ENCODE measurements around the gene SPG11. TPM values are rescaled to one million over a fixed set of nuclear protein-coding genes. Genes with fewer than 3 reads are reported as not detected.

SPG11 gene
- total and polyA plus RNA-seq, 4 donors: 17.3 to 65.3 (median 31.3) TPM

GRCh38 chr15:44712346-44713005 lies 49.0 kb upstream of the SPG11 start:
- Histone ChIP-seq H3K4me1 (ENCODE audit: control insufficient read depth in 4 of 4, insufficient read depth in 4 of 4, low read length in 3 of 4) (peaks cover 0 to 23% (median 10%) of the 10 kb centered on the region in 4 donors), H3K9ac (ENCODE audit: low read depth in 1 of 2, low read length in 2 of 2) (peak overlapping the region; percentile 74 to 98), H3K36me3 (ENCODE audit: control insufficient read depth in 4 of 4, insufficient read depth in 3 of 4, low read depth in 1 of 4, low read length in 3 of 4) (peaks cover 6 to 25% (median 25%) of the 10 kb centered on the region in 4 donors), H3K9me3 (ENCODE audit: control insufficient read depth in 4 of 4, low read length in 3 of 4) (no peaks in the 10 kb centered on the region), H3K4me3 (ENCODE audit: low read depth in 1 of 3, low read length in 3 of 3) (peak overlapping the region; percentile 56 to 93 (median 88)), H3K27me3 (ENCODE audit: control insufficient read depth in 4 of 4, insufficient read depth in 4 of 4, low read length in 3 of 4) (no peaks in the 10 kb centered on the region), H3K27ac (ENCODE audit: low read depth in 1 of 2, low read length in 2 of 2) (peak overlapping the region; percentile 99)
- 5% methylated on average over 24 of the region's 24 CpGs for WGBS
- peak; percentile 64 for DNase-seq (ENCODE audit: low spot score)
- TF ChIP-seq RXRA (IDR thresholded peaks at IDR 0.05): peak in 1 of 2 donors; percentile 18
- no peak for TF ChIP-seq GABPA (IDR thresholded peaks at IDR 0.05 in 1 of 2, conservative IDR thresholded peaks at IDR 0.05 in 1 of 2)
- TF ChIP-seq YY1 (IDR thresholded peaks at IDR 0.05): peak; percentile 58
- TF ChIP-seq FOXA2 (IDR thresholded peaks at IDR 0.05): no peak
- peak in 1 of 2 donors; percentile 18 for TF ChIP-seq RAD21 (IDR thresholded peaks at IDR 0.05)
- peak; percentile 43 for TF ChIP-seq MAX (IDR thresholded peaks at IDR 0.05)
- peak; percentile 20 for TF ChIP-seq TAF1 (conservative IDR thresholded peaks at IDR 0.05)

DNA sequence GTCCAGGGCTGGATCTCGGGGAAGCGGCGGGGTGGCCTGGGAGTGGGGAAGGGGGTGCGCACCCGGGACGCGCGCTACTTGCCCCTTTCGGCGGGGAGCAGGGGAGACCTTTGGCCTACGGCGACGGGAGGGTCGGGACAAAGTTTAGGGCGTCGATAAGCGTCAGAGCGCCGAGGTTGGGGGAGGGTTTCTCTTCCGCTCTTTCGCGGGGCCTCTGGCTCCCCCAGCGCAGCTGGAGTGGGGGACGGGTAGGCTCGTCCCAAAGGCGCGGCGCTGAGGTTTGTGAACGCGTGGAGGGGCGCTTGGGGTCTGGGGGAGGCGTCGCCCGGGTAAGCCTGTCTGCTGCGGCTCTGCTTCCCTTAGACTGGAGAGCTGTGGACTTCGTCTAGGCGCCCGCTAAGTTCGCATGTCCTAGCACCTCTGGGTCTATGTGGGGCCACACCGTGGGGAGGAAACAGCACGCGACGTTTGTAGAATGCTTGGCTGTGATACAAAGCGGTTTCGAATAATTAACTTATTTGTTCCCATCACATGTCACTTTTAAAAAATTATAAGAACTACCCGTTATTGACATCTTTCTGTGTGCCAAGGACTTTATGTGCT lies 48.4 kb upstream of the SPG11 start:
- peak; percentile 60 for DNase-seq (ENCODE audit: low spot score)
- Histone ChIP-seq H3K9ac (ENCODE audit: low read depth in 1 of 2, low read length in 2 of 2) (peak overlapping the region; percentile 74 to 98), H3K9me3 (ENCODE audit: control insufficient read depth in 4 of 4, low read length in 3 of 4) (no peaks in the 10 kb centered on the region), H3K4me3 (ENCODE audit: low read depth in 1 of 3, low read length in 3 of 3) (peak overlapping the region; percentile 56 to 93 (median 88)), H3K27me3 (ENCODE audit: control insufficient read depth in 4 of 4, insufficient read depth in 4 of 4, low read length in 3 of 4) (no peaks in the 10 kb centered on the region), H3K27ac (ENCODE audit: low read depth in 1 of 2, low read length in 2 of 2) (peak overlapping the region; percentile 99), H3K4me1 (ENCODE audit: control insufficient read depth in 4 of 4, insufficient read depth in 4 of 4, low read length in 3 of 4) (peaks cover 0 to 23% (median 10%) of the 10 kb centered on the region in 4 donors), H3K36me3 (ENCODE audit: control insufficient read depth in 4 of 4, insufficient read depth in 3 of 4, low read depth in 1 of 4, low read length in 3 of 4) (peaks cover 6 to 19% (median 19%) of the 10 kb centered on the region in 4 donors)
- TF ChIP-seq NR2F2 (IDR thresholded peaks at IDR 0.05) (peak; percentile 3), HNF4A (conservative IDR thresholded peaks at IDR 0.05) (peak; percentile 57 to 62), MAX (IDR thresholded peaks at IDR 0.05) (no peak), HNF4G (IDR thresholded peaks at IDR 0.05) (peak; percentile 11), FOXA1 (IDR thresholded peaks at IDR 0.05) (no peak)
- TF ChIP-seq, protein P1, sequence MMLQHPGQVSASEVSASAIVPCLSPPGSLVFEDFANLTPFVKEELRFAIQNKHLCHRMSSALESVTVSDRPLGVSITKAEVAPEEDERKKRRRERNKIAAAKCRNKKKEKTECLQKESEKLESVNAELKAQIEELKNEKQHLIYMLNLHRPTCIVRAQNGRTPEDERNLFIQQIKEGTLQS (IDR thresholded peaks at IDR 0.05): no peak
- TF ChIP-seq, protein P2, sequence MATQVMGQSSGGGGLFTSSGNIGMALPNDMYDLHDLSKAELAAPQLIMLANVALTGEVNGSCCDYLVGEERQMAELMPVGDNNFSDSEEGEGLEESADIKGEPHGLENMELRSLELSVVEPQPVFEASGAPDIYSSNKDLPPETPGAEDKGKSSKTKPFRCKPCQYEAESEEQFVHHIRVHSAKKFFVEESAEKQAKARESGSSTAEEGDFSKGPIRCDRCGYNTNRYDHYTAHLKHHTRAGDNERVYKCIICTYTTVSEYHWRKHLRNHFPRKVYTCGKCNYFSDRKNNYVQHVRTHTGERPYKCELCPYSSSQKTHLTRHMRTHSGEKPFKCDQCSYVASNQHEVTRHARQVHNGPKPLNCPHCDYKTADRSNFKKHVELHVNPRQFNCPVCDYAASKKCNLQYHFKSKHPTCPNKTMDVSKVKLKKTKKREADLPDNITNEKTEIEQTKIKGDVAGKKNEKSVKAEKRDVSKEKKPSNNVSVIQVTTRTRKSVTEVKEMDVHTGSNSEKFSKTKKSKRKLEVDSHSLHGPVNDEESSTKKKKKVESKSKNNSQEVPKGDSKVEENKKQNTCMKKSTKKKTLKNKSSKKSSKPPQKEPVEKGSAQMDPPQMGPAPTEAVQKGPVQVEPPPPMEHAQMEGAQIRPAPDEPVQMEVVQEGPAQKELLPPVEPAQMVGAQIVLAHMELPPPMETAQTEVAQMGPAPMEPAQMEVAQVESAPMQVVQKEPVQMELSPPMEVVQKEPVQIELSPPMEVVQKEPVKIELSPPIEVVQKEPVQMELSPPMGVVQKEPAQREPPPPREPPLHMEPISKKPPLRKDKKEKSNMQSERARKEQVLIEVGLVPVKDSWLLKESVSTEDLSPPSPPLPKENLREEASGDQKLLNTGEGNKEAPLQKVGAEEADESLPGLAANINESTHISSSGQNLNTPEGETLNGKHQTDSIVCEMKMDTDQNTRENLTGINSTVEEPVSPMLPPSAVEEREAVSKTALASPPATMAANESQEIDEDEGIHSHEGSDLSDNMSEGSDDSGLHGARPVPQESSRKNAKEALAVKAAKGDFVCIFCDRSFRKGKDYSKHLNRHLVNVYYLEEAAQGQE (IDR thresholded peaks at IDR 0.05): no peak
- WGBS: under 1% methylated on average over 46 of the region's 46 CpGs
